Measurements from ENCODE around the gene ABHD11. TPM values are rescaled to one million over a fixed set of nuclear protein-coding genes. Genes with fewer than 3 reads are reported as not detected.
A peak's percentile ranks its signal among the peaks of the same experiment; 100 is the strongest.

ABHD11 gene
- total RNA-seq, 1 donor from 2014 or later: 62.2 TPM

- Histone ChIP-seq H3K36me3 (ENCODE audit: control insufficient read depth, insufficient read depth, low read length) (no peaks in the 10 kb centered on the region), H3K4me3 (ENCODE audit: low read depth, low read length) (peak within 1 kb of the TSS; percentile 90), H3K27me3 (ENCODE audit: control insufficient read depth, insufficient read depth, low read length) (no peaks in the 10 kb centered on the region)
- no peak for DNase-seq (ENCODE audit: low read depth)
- no peak for TF ChIP-seq CTCF (IDR thresholded peaks at IDR 0.05; ENCODE audit: insufficient read depth, low read length, poor library complexity, severe bottlenecking)
These were observed 19.4 kb downstream of the ABHD11 start, which contains the start of gene STX1A for GRCh38 chr7:73718905-73719805. STX1A (minus strand) TSS chr7:73719669; CDS start chr7:73719631, 38 bp downstream.

- no peaks in the 10 kb centered on the region for H3K36me3 ChIP-seq (ENCODE audit: control insufficient read depth, insufficient read depth, low read length)
- no peaks in the 10 kb centered on the region for H3K27me3 ChIP-seq (ENCODE audit: control insufficient read depth, insufficient read depth, low read length)
- H3K4me3 ChIP-seq (ENCODE audit: low read depth, low read length): peak overlapping the region; percentile 90
- no peak for TF ChIP-seq CTCF (IDR thresholded peaks at IDR 0.05; ENCODE audit: insufficient read depth, low read length, poor library complexity, severe bottlenecking)
- no peak for DNase-seq (ENCODE audit: low read depth)
These were observed 20.1 kb downstream of the ABHD11 start for GRCh38 chr7:73718438-73718881.

GRCh38 chr7:73717991-73718405 is 20.6 kb downstream of the ABHD11 start:
- TF ChIP-seq CTCF (IDR thresholded peaks at IDR 0.05; ENCODE audit: insufficient read depth, low read length, poor library complexity, severe bottlenecking): no peak
- Histone ChIP-seq H3K27me3 (ENCODE audit: control insufficient read depth, insufficient read depth, low read length) (no peaks in the 10 kb centered on the region), H3K36me3 (ENCODE audit: control insufficient read depth, insufficient read depth, low read length) (no peaks in the 10 kb centered on the region), H3K4me3 (ENCODE audit: low read depth, low read length) (peak overlapping the region; percentile 90)
- DNase-seq (ENCODE audit: low read depth): peak; percentile 80

GRCh38 chr7:73717025-73717807 is 21.4 kb downstream of the ABHD11 start:
- H3K36me3 ChIP-seq (ENCODE audit: control insufficient read depth, insufficient read depth, low read length): no peaks in the 10 kb centered on the region
- no peak for DNase-seq (ENCODE audit: low read depth)
- TF ChIP-seq CTCF (IDR thresholded peaks at IDR 0.05; ENCODE audit: insufficient read depth, low read length, poor library complexity, severe bottlenecking): no peak
- H3K27me3 ChIP-seq (ENCODE audit: control insufficient read depth, insufficient read depth, low read length): no peaks in the 10 kb centered on the region
- peak overlapping the region; percentile 2 for H3K4me3 ChIP-seq (ENCODE audit: low read depth, low read length)

GRCh38 chr7:73716318-73716890 is 22.2 kb downstream of the ABHD11 start:
- Histone ChIP-seq H3K27me3 (ENCODE audit: control insufficient read depth, insufficient read depth, low read length) (no peaks in the 10 kb centered on the region), H3K4me3 (ENCODE audit: low read depth, low read length) (no peak overlapping the region), H3K36me3 (ENCODE audit: control insufficient read depth, insufficient read depth, low read length) (no peaks in the 10 kb centered on the region)
- TF ChIP-seq CTCF (IDR thresholded peaks at IDR 0.05; ENCODE audit: insufficient read depth, low read length, poor library complexity, severe bottlenecking): no peak
- no peak for DNase-seq (ENCODE audit: low read depth)
